EL (cell line): Measurements from ENCODE around the gene AP5Z1.

Source experiments
- DNase-seq: peaks from one replicate; pipeline ENCODE4 v3.0.0-alpha.2; 2016

AP5Z1 gene

GRCh38 chr7:4747013-4747412, 28.4 kb upstream of the AP5Z1 start:
- no peak for DNase-seq

GRCh38 chr7:4747746-4748145, 27.7 kb upstream of the AP5Z1 start:
- DNase-seq, result no peak

- DNase-seq, result no peak
Measured at GRCh38 chr7:4748231-4748681, 27.2 kb upstream of the AP5Z1 start.

DNA sequence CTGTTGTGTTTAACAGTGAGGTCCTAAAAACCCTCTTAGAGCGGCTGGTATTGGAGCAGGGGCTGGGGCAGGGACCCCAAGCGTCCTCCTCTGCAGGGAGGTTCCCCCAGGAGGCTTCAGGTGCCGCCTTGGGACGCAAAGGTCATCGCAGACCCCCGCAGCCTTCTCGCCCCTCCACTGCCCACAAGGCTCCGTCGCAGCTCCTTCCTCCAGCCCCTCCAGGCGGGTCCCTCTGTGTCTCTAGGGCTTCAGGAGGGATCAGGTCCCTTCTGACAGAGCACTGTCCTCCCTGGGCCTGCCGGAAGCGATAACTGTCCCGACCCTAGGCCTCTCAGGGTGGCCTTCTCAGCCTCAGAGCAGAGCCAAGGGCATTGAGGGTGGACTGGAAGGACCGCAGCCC, 26.1 kb upstream of the AP5Z1 start:
- DNase-seq, result no peak

DNA sequence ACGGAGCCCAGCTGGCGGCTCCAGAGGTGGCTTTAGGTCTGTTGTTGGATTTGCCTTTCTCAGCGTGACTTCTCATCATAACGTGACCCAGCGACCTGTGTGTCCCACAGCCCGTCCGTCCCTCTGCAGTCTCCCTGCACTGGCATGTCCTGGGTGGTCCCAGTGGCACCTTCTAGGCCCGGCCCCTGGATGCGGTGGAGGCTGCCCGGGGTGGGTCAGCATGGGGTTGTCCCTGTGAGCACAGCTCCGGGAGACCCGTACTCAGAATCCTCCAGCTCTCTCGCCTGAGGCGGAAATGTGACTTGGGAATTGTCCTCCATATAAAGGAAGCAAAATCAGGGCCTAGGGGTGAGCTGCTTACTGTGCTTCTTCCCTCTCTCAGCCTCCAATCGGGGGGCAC, 25.6 kb upstream of the AP5Z1 start:
- no peak for DNase-seq

DNA sequence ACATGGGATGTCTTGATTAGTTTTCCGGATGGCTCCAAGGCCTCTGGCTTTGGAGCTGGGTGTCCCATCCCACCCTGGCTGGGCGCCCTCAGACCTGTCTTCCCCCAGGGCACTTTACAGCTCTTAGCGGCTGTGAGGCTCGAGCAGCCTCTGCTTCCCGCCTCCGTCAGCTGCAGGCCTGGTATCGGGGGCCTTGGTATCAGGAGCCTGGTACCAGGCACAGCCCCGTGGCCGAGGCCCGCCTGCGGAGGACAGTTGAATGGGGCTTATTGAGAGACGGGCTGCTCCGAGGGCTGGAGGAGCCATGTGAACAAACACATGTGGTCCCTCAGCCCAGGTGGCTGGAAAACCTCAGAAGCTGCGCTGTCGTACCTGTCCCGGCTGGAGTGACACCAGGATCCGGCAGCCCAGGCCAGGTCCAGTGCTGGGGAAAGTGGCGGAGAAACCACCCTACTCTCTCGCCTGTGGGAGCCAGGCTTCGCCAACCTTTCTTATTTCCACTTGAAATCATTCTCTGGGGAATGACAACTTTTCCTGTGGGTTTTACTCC, 23.9 kb upstream of the AP5Z1 start:
- DNase-seq, result no peak

DNA sequence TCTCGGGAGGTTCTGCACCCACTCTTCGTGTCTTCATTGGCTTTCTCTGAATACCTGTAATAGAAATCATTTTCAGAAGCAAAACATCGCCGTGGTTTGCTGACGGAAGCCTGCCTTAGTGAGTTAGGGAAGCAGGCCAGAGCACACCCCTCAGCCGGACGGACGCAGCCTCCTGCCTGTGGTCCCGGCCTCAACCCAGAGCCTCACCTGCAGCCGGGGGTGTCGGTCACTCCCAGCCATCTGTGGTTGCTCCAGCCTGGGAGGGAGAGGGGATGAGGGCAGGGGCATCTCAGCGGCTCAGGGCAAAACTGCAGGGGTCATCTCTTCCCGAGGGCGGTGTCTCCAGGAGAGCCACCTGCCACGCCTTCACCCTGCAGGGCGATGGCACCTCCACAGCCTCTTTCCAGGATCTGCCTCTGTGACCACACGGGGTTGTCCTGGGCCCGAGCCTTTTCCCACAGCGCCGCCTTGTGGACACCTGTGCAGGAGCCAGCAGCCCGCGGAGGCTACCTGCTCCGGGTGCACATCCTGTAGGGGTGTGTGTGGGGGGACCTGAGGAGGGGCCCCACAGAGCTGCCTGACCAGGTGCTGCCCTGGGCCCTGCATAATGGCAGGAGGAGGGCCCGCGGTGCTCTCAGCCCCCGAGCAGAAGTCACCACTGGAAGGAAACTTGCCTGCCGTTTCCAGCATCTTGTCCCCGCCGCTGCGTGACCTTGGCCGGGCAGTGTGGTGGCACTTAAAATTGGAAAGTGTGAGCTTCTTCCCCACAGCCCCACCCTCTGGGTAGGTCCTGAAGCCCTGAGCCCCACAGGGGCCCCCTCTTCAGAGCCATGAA, 21.6 kb upstream of the AP5Z1 start:
- DNase-seq, result peak; percentile 48

- DNase-seq, result no peak
Measured at GRCh38 chr7:4754433-4755010, 20.9 kb upstream of the AP5Z1 start.

DNA sequence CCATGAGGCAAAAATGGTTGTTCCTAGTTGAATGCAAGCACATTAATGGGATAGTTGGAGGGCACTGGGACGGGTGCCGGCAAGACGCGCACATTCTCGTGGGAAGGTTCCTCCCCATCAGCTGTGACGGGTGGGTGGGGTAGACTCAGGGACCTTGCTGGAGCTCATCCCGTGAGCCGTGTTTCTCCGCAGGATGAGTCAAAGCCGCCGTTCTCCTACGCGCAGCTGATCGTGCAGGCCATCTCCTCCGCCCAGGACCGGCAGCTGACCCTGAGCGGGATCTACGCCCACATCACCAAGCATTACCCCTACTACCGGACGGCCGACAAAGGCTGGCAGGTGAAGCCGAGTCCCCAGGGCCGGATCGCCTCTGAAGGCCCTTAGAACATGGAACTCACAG, 20.4 kb upstream of the AP5Z1 start:
- no peak for DNase-seq

GRCh38 chr7:4758111-4758510, 17.3 kb upstream of the AP5Z1 start:
- no peak for DNase-seq

- DNase-seq, result no peak
Measured at GRCh38 chr7:4758791-4759190, 16.6 kb upstream of the AP5Z1 start.

GRCh38 chr7:4759211-4759610, 16.2 kb upstream of the AP5Z1 start:
- DNase-seq, result no peak

DNA sequence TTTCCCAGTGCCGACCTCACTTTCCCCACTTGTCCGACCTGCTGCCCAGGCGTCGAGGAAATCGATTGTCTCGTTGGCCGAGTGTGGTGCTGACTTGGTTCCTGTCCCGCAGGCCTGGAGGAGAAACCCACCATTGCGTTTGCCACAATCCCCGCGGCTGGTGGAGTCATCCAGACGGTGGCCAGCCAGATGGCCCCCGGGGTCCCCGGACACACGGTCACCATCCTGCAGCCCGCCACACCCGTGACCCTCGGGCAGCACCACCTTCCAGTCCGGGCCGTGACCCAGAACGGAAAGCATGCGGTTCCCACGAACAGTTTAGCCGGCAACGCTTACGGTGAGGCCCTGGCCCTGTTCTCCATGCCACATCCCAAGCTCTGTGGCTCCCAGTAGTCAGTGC, 14.5 kb upstream of the AP5Z1 start:
- no peak for DNase-seq

- DNase-seq, result no peak
Measured at GRCh38 chr7:4762121-4763055, 13.0 kb upstream of the AP5Z1 start.

- no peak for DNase-seq
Measured at GRCh38 chr7:4763091-4763793, 12.2 kb upstream of the AP5Z1 start.

DNA sequence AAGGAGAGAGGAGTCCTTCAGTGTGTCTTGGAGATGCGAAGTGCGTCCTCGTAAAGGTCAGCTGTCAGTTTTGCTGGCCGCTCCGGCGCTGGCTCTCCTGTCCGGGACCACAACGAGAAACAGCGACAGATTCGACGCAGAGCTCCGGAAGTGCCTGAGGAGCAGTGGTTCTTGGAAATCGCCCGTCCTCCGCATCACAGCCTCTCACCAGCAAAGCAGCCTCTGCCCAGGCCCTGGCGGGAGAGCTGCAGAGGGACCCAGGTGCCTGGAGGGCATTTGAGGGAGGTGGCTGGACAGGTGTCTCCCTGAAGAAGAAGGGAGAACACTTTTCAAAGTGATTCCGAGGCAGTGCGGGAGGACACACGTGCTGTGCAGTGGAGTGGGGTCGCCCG, 11.6 kb upstream of the AP5Z1 start:
- DNase-seq, result no peak

DNA sequence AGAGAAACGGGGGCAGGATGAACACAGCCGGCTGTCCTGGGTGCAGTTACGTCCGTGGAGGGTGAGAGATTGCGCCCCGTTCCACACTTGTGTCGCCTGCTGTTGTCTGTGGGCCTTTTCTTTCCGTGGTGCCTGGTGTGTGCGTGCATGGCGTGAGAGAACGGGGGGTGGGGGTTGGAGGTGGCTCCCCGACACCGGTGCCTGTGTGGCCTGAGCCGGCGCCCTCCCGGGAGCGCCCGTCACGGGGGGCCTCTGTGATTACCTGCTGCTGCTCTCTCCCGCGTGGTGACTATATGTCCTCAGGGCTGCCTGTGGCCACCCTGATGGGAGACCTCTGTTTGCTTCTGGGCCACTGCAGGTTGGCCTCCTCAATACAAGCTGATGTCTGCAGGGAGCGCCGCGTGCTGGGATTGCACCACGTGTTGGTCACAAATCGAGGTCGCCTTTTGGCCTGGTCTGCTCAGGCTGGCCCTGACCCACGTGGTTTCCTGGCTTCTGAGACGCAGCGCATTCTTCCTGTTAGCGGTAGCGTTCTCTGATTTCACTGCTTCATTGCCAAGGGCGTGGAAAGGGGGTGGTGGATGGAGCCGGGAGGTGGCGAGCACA, 10.9 kb upstream of the AP5Z1 start:
- DNase-seq, result no peak

DNA sequence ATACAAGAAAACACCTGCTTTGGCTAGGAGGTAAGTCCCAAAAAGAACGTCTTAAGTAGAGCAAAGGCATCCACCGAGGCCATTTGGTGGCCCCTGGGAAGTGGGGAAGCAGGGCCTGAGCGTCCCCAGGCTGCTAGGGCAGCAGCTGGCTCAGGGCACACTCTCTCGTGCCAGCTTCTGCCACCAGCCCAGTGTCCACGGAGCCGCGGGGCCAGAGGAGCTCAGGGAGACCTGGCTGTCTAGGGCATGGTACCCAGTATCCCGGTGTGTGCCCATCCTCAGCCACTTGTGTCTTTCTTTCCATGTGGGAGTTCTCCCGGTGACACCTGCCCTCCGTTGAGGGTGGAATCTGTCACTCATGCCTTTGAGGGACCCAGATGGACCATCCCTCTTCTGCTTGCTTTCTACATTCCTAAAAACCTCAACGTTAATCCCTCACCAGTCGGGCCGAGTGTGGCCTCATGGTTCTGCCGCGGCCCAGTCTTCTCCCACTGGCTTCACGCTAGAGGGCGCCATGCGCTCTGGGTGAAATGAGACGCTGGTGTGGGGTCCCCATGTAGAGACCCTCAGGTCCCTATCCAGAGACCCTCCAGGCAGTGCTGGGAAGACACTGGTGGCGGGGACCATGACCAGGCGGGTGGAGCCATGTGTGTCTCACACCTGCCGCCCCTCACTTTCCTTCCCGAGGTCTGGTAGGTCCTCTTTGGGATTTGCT, 9.5 kb upstream of the AP5Z1 start:
- no peak for DNase-seq

DNA sequence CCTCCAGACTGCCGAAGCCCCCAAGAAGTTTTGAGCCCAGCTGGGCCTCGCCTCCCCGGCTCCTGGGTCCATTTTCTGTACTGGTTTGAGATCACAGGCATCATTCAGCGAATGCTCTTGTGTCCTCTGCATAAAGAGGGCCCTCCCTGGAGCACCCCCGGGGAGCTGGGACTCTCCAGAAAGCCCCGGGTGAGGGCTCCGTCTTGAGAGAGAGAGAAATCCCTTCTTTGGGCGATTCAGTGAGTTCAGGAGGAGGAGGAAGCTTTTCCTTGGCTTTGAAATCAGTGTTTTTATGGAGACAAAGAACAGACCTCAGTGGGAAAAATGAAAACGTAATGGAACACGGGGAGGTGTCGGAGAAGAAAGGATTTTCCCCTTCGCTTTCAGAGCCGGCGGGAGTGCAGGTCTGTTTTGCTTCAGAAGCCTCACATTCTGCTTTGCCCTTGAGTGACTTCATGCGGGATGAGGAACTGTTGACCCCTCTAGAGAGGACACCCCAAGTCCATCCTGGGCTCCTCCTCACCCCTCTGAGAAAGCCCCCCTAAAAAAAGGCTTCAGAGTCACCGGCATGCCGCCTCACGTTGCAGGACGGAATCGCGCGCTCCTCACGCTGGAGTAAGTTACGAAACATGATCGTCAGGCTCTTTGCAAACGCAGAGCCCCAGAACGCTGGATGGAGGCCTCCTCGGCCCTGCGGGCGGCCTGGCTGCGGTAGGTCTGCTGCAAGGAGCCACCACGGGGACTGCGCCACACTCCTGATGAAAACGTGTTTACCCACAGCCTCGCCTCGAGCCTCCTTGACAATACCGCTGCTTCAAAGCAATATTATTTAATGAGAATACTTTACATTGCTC, 8.5 kb upstream of the AP5Z1 start:
- no peak for DNase-seq
